ENCODE results near the gene RGS10.
"Not testable (repeated sequence)": the region's sequence is repeated elsewhere in the genome, so short reads cannot be mapped to it uniquely, and the experiment has no call there.

Gene RGS10

DNA sequence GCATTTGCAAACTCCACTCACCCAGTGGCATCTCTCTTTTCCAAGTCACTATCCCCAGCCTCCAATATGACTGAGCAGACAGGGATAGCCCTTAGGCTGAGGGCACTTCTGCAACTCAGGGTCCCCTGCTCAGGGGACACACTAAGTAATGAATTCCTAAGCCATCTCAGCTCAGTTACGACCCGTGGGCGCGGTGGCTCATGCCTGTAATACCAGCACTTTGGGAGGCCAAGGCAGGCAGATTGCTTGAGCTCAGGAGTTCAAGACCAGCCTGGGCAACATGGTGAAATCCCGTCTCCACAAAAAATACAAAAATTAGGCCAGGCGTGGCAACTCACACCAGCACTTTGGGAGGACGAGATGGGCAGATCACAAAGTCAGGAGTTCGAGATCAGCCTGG lies 10.3 kb downstream of the RGS10 start:
- peak overlapping the region; percentile 78 for H3K27ac Mint-ChIP-seq
- not testable (repeated sequence) for H3K9me3 Mint-ChIP-seq (ENCODE audit: low read depth); H3K27me3 Mint-ChIP-seq; H3K36me3 Mint-ChIP-seq
- peak overlapping the region; percentile 67 for H3K4me3 Mint-ChIP-seq
- peaks cover 76% of the 10 kb centered on the region for H3K4me1 Mint-ChIP-seq (ENCODE audit: low read depth)

DNA sequence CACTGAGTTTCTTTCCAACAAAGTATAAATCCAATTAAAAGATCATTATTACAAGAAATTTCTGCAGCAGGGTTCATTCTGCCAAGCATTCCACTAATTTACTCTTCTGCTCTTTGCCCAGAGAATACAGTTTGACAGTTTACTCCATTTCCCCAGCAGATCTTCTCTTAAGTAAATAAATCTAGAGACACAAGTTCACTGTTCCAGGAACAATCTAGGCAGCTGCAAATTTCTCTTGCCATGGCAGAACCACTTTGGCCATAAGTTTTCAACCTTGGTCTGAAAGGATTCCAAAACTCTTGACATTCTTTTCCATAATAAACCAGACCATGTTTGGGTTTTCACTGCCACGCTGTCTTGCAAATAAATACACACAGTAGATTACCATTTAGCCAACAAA lies 11.5 kb downstream of the RGS10 start:
- peak overlapping the region; percentile 67 for H3K4me3 Mint-ChIP-seq
- no peaks in the 10 kb centered on the region for H3K27me3 Mint-ChIP-seq
- peak overlapping the region; percentile 78 for H3K27ac Mint-ChIP-seq
- no peaks in the 10 kb centered on the region for H3K9me3 Mint-ChIP-seq (ENCODE audit: low read depth)
- peaks cover 74% of the 10 kb centered on the region for H3K4me1 Mint-ChIP-seq (ENCODE audit: low read depth)
- H3K36me3 Mint-ChIP-seq: peaks cover 7% of the 10 kb centered on the region

- Mint-ChIP-seq H3K4me1 (ENCODE audit: low read depth) (peaks cover 75% of the 10 kb centered on the region), H3K27ac (peak overlapping the region; percentile 85)
- not testable (repeated sequence) for H3K36me3 Mint-ChIP-seq
Measured at GRCh38 chr10:119528663-119529237, 13.8 kb downstream of the RGS10 start.

GRCh38 chr10:119526621-119527592 lies 15.6 kb downstream of the RGS10 start:
- Mint-ChIP-seq H3K27me3 (no peaks in the 10 kb centered on the region), H3K36me3 (peaks cover 11% of the 10 kb centered on the region), H3K4me3 (peak overlapping the region; percentile 65), H3K9me3 (ENCODE audit: low read depth) (no peaks in the 10 kb centered on the region), H3K4me1 (ENCODE audit: low read depth) (peaks cover 72% of the 10 kb centered on the region), H3K27ac (peak overlapping the region; percentile 85)

More at GRCh38 chr10:119528663-119529237, 13.8 kb downstream of the RGS10 start:
- peak overlapping the region; percentile 23 for H3K4me3 Mint-ChIP-seq
- not testable (repeated sequence) for H3K9me3 Mint-ChIP-seq (ENCODE audit: low read depth); H3K27me3 Mint-ChIP-seq

- H3K4me1 Mint-ChIP-seq (ENCODE audit: low read depth): peaks cover 71% of the 10 kb centered on the region
- no peak overlapping the region for H3K4me3 Mint-ChIP-seq
- H3K27ac Mint-ChIP-seq: peak overlapping the region; percentile 85
- H3K36me3 Mint-ChIP-seq: peaks cover 13% of the 10 kb centered on the region
- no peaks in the 10 kb centered on the region for H3K9me3 Mint-ChIP-seq (ENCODE audit: low read depth)
- no peaks in the 10 kb centered on the region for H3K27me3 Mint-ChIP-seq
Measured at GRCh38 chr10:119526149-119526548, 16.4 kb downstream of the RGS10 start.

DNA sequence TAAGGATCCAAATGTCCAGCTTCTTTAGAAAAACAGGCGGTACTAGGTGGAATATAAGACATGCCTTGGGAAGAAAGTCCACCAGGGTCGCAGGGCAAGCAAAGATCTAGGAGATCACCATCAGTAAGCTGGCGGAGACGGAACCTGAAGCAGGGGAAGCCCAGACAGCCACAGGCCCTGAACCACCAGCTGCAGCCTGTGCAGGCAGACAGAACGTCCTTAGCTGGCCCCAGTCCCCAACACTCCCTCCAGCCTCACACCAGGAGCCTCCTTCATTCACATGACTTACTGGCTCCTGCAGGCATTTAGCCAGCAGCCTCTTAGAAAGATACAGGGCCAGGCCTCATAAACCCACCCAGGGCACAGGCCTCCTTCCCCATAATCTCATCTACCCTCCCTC lies 17.4 kb downstream of the RGS10 start:
- H3K4me1 Mint-ChIP-seq (ENCODE audit: low read depth): peaks cover 74% of the 10 kb centered on the region
- peaks cover 13% of the 10 kb centered on the region for H3K36me3 Mint-ChIP-seq
- H3K27ac Mint-ChIP-seq: peak overlapping the region; percentile 87
- no peaks in the 10 kb centered on the region for H3K9me3 Mint-ChIP-seq (ENCODE audit: low read depth)
- H3K27me3 Mint-ChIP-seq: no peaks in the 10 kb centered on the region
- H3K4me3 Mint-ChIP-seq: no peak overlapping the region

- Mint-ChIP-seq H3K9me3 (ENCODE audit: low read depth) (no peaks in the 10 kb centered on the region), H3K4me3 (no peak overlapping the region), H3K27ac (peak overlapping the region; percentile 87), H3K27me3 (no peaks in the 10 kb centered on the region), H3K4me1 (ENCODE audit: low read depth) (peaks cover 77% of the 10 kb centered on the region), H3K36me3 (peaks cover 13% of the 10 kb centered on the region)
Measured at GRCh38 chr10:119524720-119525070, 17.8 kb downstream of the RGS10 start.

DNA sequence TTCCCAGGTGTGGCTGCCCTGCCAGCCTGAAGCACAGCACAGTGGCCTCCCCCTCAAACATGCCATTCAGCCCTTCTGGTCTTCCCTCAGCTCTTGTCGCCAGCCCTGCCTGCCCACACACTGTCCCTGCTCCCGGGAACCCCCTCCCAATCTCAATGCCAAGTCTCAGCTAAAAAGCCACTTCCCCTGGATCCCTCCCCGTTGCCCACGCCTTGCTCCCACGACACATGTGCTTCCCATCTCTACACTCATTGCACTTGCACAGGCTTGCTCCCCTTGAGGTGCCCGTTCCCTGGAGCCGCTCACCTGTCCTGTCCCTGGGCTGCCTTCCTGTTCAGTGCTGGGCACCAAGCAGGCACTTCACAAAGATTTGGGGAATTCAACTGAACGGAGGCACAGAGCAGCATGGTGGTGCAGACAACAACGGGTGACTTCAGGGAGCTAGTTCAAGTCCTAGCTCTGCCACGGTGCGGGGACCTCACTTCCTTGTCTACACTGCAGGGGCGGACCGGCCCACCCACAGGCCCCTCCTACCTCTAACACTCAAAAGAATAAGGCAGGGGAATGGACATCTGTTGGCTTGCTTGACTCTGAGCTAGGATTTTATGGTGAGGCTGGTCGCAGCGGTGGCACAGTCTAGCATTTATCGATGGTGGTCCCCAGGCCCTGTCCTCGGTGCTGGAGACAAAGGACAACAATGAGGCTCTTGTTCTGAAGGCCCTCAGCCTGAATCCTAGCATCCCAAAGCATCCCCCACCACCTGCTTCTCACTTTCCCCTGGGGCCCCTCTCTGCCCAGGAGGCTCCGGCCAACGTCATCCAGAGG lies 18.4 kb downstream of the RGS10 start:
- peaks cover 10% of the 10 kb centered on the region for H3K36me3 Mint-ChIP-seq
- no peaks in the 10 kb centered on the region for H3K9me3 Mint-ChIP-seq (ENCODE audit: low read depth)
- H3K27ac Mint-ChIP-seq: peak overlapping the region; percentile 87
- H3K27me3 Mint-ChIP-seq: no peaks in the 10 kb centered on the region
- peaks cover 73% of the 10 kb centered on the region for H3K4me1 Mint-ChIP-seq (ENCODE audit: low read depth)
- no peak overlapping the region for H3K4me3 Mint-ChIP-seq

DNA sequence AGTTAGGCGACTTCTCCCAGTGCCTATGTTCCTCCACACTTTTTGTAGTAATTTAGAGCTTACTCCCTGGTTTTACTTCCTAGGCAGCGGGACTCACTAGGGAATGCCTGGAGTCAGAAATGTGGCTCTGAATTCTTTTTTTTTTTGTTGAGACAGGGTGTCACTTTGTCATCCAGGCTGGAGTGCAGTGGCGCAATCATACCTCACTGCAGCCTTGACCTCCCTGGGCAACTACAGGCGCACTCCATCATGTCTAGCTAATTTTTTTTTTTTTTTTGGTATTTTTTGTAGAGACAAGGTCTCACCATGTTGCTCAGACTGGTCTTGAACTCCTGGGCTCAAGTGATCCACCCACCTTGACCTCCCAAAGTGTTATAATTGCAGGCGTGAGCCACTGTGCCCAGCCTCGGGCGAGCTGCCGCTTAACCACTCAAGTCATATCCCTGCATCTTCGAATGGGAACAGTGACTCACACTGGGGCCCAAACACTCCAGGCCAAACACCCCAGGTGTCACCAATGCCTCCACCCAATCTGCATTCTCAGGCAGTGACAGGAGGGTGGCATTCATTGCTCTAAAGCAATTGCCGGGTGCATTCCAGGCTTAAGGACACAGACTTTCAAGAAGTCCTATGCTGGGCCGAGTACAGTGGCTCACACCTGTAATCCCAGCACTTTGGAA lies 19.6 kb downstream of the RGS10 start:
- Mint-ChIP-seq H3K9me3 (ENCODE audit: low read depth) (no peaks in the 10 kb centered on the region), H3K4me3 (no peak overlapping the region), H3K27me3 (no peaks in the 10 kb centered on the region), H3K36me3 (peaks cover 10% of the 10 kb centered on the region), H3K4me1 (ENCODE audit: low read depth) (peaks cover 79% of the 10 kb centered on the region), H3K27ac (peak overlapping the region; percentile 87)

GRCh38 chr10:119521443-119522204 lies 20.9 kb downstream of the RGS10 start:
- no peaks in the 10 kb centered on the region for H3K27me3 Mint-ChIP-seq
- H3K27ac Mint-ChIP-seq: peak overlapping the region; percentile 96
- H3K4me3 Mint-ChIP-seq: no peak overlapping the region
- H3K36me3 Mint-ChIP-seq: peaks cover 10% of the 10 kb centered on the region
- H3K4me1 Mint-ChIP-seq (ENCODE audit: low read depth): peaks cover 79% of the 10 kb centered on the region
- no peaks in the 10 kb centered on the region for H3K9me3 Mint-ChIP-seq (ENCODE audit: low read depth)

DNA sequence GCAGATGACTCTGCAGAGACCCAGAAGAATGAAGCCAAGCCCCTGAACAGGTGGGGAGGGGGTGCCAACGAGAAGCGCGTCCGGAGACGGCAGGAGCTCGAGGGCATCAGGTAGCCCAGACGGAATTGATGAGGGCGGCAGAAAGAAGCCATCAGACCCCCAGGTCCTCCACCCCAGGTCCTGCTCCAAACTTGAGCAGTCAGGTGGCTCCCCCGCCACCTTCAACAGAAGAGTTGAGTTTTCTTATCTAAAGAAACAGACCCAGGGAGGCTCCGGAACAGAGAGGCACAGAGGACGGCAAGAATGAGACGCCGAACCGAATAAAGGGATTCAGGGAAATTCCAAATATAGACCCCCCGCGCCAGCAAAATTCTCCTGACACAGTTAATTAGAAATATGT lies 22.2 kb downstream of the RGS10 start:
- Mint-ChIP-seq H3K4me1 (ENCODE audit: low read depth) (peaks cover 84% of the 10 kb centered on the region), H3K36me3 (peaks cover 7% of the 10 kb centered on the region), H3K27ac (peak overlapping the region; percentile 96), H3K27me3 (no peaks in the 10 kb centered on the region), H3K9me3 (ENCODE audit: low read depth) (no peaks in the 10 kb centered on the region), H3K4me3 (no peak overlapping the region)

DNA sequence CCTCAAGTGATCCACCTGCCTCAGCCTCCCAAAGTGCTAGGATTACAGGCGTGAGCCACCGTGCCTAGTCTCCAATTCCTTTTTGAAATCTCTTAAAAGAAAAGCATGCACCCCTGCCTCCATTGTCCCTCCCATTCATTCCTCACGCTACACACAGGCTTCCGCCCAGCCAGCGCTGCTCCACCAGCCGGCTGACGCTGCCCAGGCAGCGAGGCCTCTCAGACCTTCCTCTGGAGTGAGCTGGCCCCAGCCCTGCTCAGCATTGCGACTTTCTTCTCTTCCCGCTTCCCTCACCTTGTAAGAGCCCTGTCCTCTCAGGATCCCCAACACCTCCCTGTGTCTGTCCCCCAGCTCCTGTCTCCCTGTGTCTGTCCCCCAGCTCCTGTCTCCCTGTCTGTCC lies 23.6 kb downstream of the RGS10 start:
- peak overlapping the region; percentile 96 for H3K27ac Mint-ChIP-seq
- H3K36me3 Mint-ChIP-seq: peaks cover 5% of the 10 kb centered on the region
- H3K27me3 Mint-ChIP-seq: no peaks in the 10 kb centered on the region
- H3K4me1 Mint-ChIP-seq (ENCODE audit: low read depth): peaks cover 79% of the 10 kb centered on the region
- no peaks in the 10 kb centered on the region for H3K9me3 Mint-ChIP-seq (ENCODE audit: low read depth)
- H3K4me3 Mint-ChIP-seq: peak overlapping the region; percentile 75

- Mint-ChIP-seq H3K27ac (peak overlapping the region; percentile 96), H3K9me3 (ENCODE audit: low read depth) (no peaks in the 10 kb centered on the region), H3K4me1 (ENCODE audit: low read depth) (peaks cover 81% of the 10 kb centered on the region), H3K27me3 (no peaks in the 10 kb centered on the region), H3K36me3 (peaks cover 3% of the 10 kb centered on the region), H3K4me3 (peak overlapping the region; percentile 75)
Measured at GRCh38 chr10:119518176-119518575, 24.3 kb downstream of the RGS10 start.
